CD4-positive, CD25-positive, alpha-beta regulatory T cell (primary cell): Measurements from ENCODE around the gene DNAH6. TPM values are rescaled to one million over a fixed set of nuclear protein-coding genes. Genes with fewer than 3 reads are reported as not detected.
A peak's percentile ranks its signal among the peaks of the same experiment; 100 is the strongest.

Source experiments
- ATAC-seq, 2 donors: fragments of 150-1000 bp; cut with Tn5 transposase; one replicate each; pipeline ENCODE4 v1.10.0; 2021; ENCODE audit warnings: low read depth in 2 of 2, moderate number of reproducible peaks in 2 of 2, moderate library complexity in 1 of 2
- DNase-seq, 3 donors: peaks; one replicate each; pipeline versions ENCODE4 v3.0.0 to v3.0.0-alpha.2; 2012 to 2022; ENCODE audit warnings: mixed read lengths in 1 of 3
- H3K27ac ChIP-seq: one replicate; pipeline ENCODE4 v1.7.0; 2013; ENCODE audit warnings: mild to moderate bottlenecking, low read length; ENCODE audit not compliant: insufficient read depth, poor library complexity, severe bottlenecking
- H3K27me3 ChIP-seq: one replicate; pipeline ENCODE4 v1.7.0; 2013; ENCODE audit warnings: low read length; ENCODE audit not compliant: control insufficient read depth, insufficient read depth
- H3K36me3 ChIP-seq: one replicate; pipeline ENCODE4 v1.7.0; 2013; ENCODE audit warnings: mild to moderate bottlenecking, low read length, moderate library complexity; ENCODE audit not compliant: control insufficient read depth, insufficient read depth
- H3K4me1 ChIP-seq: 2 replicates; pipeline ENCODE4 v1.7.0; 2013; ENCODE audit warnings: mild to moderate bottlenecking, low read length; ENCODE audit not compliant: insufficient read depth, control insufficient read depth, poor library complexity, severe bottlenecking
- H3K4me3 ChIP-seq: one replicate; pipeline ENCODE4 v1.7.0; 2013; ENCODE audit warnings: low read depth, mild to moderate bottlenecking, low read length, moderate library complexity
- H3K9me3 ChIP-seq, 2 experiments: 1 replicate in 1 of 2; 2 replicates in 1 of 2; pipeline ENCODE4 v1.7.0; 2013; ENCODE audit warnings: low read length in 2 of 2, mild to moderate bottlenecking in 1 of 2, moderate library complexity in 1 of 2; ENCODE audit not compliant: control insufficient read depth in 2 of 2
- H3K27ac Mint-ChIP-seq, 3 donors: one replicate each; pipeline ENCODE4 v1.8.0; 2020 to 2022; ENCODE audit warnings: mild to moderate bottlenecking in 3 of 3, mixed read lengths in 3 of 3, moderate library complexity in 2 of 3
- H3K27me3 Mint-ChIP-seq: one replicate; pipeline ENCODE4 v1.8.0; 2022; ENCODE audit warnings: mild to moderate bottlenecking, mixed read lengths
- H3K36me3 Mint-ChIP-seq: one replicate; pipeline ENCODE4 v1.8.0; 2020; ENCODE audit warnings: mixed read lengths
- H3K4me1 Mint-ChIP-seq, 4 donors: one replicate each; pipeline ENCODE4 v1.8.0; 2020 to 2022; ENCODE audit warnings: mixed read lengths in 4 of 4, mild to moderate bottlenecking in 1 of 4
- H3K4me3 Mint-ChIP-seq, 4 donors: one replicate each; pipeline ENCODE4 v1.8.0; 2020 to 2022; ENCODE audit warnings: mild to moderate bottlenecking in 4 of 4, mixed read lengths in 4 of 4, moderate library complexity in 3 of 4
- H3K9me3 Mint-ChIP-seq, 7 donors: one replicate each; pipeline ENCODE4 v1.8.0; 2020 to 2022; ENCODE audit warnings: mixed read lengths in 7 of 7, mild to moderate bottlenecking in 3 of 7, moderate library complexity in 2 of 7
- polyA plus RNA-seq, 4 donors: library from polyadenylated mRNA; unstranded; fragments of 300-500 nt; fragmentation: Illumina TruSeq; gene quantifications; one replicate each; pipeline ENCODE4 v1.2.3, GENCODE V29; 2021
- total RNA-seq: library from RNA; stranded (reverse); gene quantifications from one replicate; pipeline ENCODE4 v1.2.3, GENCODE V29; 2022

Gene DNAH6
- total and polyA plus RNA-seq, 5 donors from 2014 or later, result 0.17 to 1.1 (median 0.52) TPM

DNA sequence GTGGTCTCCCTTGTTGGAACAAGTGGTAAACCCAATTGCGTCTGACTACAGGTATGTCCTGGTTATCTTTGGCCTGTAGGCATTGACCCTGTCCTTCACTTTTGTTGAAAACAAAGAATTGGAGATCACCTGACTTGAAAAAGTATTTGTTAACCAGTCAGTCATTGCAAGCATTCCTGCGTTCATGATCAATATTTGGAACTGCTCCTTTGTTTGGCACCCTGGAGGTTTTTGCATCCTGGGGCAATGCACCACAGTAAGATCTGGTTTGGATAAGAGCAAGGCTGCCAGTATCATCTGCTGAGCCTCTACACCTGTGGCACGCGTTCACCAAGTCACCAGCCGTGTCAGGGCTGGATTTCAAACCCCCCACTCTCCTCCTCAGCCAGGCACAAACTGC, 115.7 kb downstream of the DNAH6 start:
- H3K4me3 Mint-ChIP-seq, result no peak overlapping the region
- no peaks in the 10 kb centered on the region for H3K27me3 ChIP-seq
- ATAC-seq (no peak), DNase-seq (no peak)
- no peaks in the 10 kb centered on the region for H3K27me3 Mint-ChIP-seq
- H3K4me1 Mint-ChIP-seq, result peaks cover 0 to 25% (median 5%) of the 10 kb centered on the region in 4 donors
- H3K9me3 Mint-ChIP-seq, result no peaks in the 10 kb centered on the region
- H3K27ac Mint-ChIP-seq, result no peak overlapping the region
- H3K36me3 Mint-ChIP-seq, result peaks cover 3% of the 10 kb centered on the region
- no peak overlapping the region for H3K4me3 ChIP-seq
- H3K4me1 ChIP-seq, result no peaks in the 10 kb centered on the region
- H3K9me3 ChIP-seq, result no peaks in the 10 kb centered on the region
- H3K27ac ChIP-seq, result no peak overlapping the region
- H3K36me3 ChIP-seq, result no peaks in the 10 kb centered on the region

DNA sequence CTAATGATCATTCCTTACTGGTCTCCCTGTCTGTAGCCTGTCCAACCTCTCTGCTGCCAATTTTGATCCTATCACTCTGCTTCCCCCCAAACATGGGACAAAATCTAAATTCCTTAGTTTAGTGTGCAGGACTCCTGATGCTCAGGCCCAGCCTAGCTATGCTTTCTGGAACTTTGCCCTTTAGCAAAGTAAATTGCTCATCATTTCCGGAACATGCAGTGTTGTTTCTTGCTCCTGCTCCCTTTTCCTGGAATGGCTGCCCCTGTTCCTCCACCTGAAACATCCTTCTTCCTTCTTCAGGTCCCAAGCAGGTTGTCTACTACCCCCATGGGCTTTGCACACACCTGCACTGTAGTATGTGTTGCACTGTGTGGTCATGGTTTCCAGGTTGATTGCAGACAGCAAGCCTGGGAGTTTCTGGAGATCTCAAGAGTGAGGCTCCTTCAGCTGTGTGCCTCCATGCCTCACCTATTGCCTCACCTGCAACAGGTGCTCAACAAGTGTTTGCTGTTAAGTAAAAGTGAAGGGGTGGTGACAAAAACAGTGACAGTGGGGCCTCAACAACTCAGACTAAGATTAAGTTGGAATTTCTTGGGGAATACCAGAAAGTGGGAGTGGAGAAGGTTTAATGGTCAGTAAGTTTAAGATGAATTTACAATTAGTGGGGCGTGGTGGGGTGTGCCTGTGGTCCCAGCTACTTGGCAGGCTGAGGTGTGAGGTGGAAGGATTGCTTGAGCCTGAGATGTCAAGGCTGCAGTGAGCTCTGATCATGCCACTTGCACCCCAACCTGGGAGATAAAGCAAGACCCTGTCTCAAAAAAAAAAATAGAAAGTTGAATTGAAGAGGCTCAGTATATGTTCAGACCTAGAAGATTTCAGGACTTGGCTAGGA, 120.0 kb downstream of the DNAH6 start:
- H3K4me1 Mint-ChIP-seq, result peaks cover 0 to 25% (median 1%) of the 10 kb centered on the region in 4 donors
- no peak for DNase-seq
- H3K4me3 ChIP-seq, result no peak overlapping the region

DNA sequence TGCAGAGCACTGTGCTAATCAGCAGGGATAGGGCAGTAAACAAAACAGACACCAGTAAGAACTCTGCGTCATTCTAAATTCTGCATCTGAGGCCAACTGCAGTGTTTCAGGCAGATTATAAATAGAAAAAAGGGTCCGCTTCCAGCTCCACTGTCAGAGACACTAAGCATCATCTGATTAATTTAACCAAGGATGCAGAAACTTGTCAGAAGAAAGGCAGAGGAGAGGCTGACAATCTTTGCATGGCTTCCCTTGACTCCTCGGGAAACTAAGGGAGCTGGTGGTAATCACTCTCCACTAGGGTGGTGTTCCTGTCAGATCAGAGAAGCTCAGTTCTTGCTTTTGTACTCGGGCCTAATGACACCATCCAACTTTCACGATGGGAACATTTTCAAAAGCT, 123.5 kb downstream of the DNAH6 start:
- Mint-ChIP-seq H3K9me3 (peaks cover 0 to 5% (median 0%) of the 10 kb centered on the region in 7 donors), H3K27me3 (peaks cover 9% of the 10 kb centered on the region), H3K36me3 (peaks cover 7% of the 10 kb centered on the region), H3K4me1 (peaks cover 0 to 17% (median 0%) of the 10 kb centered on the region in 4 donors), H3K27ac (no peak overlapping the region), H3K4me3 (no peak overlapping the region)
- H3K9me3 ChIP-seq, result no peaks in the 10 kb centered on the region
- H3K27ac ChIP-seq, result no peak overlapping the region
- H3K4me1 ChIP-seq, result no peaks in the 10 kb centered on the region
- no peak overlapping the region for H3K4me3 ChIP-seq
- H3K36me3 ChIP-seq, result no peaks in the 10 kb centered on the region
- H3K27me3 ChIP-seq, result no peaks in the 10 kb centered on the region
- no peak for ATAC-seq
- no peak for DNase-seq

More for the DNA sequence above, 120.0 kb downstream of the DNAH6 start:
- Mint-ChIP-seq H3K9me3 (no peaks in the 10 kb centered on the region), H3K36me3 (peaks cover 3% of the 10 kb centered on the region), H3K4me3 (no peak overlapping the region), H3K27ac (peak overlapping the region in 2 of 3 donors; percentile 53 to 62), H3K27me3 (no peaks in the 10 kb centered on the region)
- H3K36me3 ChIP-seq, result no peaks in the 10 kb centered on the region
- no peak for ATAC-seq
- H3K27me3 ChIP-seq, result no peaks in the 10 kb centered on the region
- no peak overlapping the region for H3K27ac ChIP-seq
- H3K9me3 ChIP-seq, result no peaks in the 10 kb centered on the region
- no peaks in the 10 kb centered on the region for H3K4me1 ChIP-seq

DNA sequence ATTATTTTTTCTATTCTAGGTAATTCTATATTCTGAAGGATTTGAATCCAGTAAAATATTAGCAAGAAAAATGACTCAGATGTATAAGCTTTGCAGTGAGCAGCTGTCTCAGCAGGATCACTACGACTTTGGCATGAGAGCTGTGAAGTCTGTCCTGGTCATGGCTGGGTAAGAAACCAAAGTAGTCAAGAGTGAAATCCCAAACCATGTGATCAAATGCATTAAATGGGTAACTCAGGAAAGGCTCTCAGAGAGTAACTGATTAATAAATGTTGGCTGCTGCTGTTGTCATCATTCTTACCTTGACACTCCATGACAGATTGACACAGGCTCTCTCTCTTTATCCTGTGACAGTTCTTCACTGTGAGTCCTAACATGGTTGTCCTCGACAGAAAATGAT, 124.1 kb downstream of the DNAH6 start:
- ATAC-seq (no peak), DNase-seq (no peak)
- H3K9me3 Mint-ChIP-seq, result peaks cover 0 to 5% (median under 1%) of the 10 kb centered on the region in 7 donors
- no peaks in the 10 kb centered on the region for H3K36me3 ChIP-seq
- H3K4me3 ChIP-seq, result no peak overlapping the region
- H3K9me3 ChIP-seq, result no peaks in the 10 kb centered on the region
- H3K4me1 Mint-ChIP-seq, result peaks cover 0 to 17% (median 0%) of the 10 kb centered on the region in 4 donors
- no peak overlapping the region for H3K4me3 Mint-ChIP-seq
- H3K36me3 Mint-ChIP-seq, result peaks cover 7% of the 10 kb centered on the region
- H3K27me3 ChIP-seq, result no peaks in the 10 kb centered on the region
- H3K4me1 ChIP-seq, result no peaks in the 10 kb centered on the region
- no peak overlapping the region for H3K27ac Mint-ChIP-seq
- peaks cover 9% of the 10 kb centered on the region for H3K27me3 Mint-ChIP-seq
- H3K27ac ChIP-seq, result no peak overlapping the region

DNA sequence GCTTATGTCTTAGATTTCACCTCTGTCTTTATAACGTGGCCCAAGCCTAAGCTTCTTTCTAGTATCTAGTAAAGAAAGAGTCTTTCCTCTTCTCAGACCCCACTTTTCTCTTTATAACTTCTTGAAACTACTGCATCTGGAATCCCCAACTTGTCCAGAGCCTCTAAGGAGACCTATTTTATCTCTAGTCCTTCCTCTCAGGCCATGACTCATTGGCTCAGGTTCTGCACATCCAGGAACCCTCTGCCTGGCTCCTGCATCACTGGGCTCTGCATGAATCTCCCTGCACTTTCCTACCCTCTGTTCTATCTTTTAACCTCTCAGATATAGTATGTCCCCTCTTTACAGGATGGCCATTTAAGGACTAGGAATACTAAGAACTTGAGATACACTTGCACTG, 124.7 kb downstream of the DNAH6 start:
- ATAC-seq (no peak), DNase-seq (no peak)
- H3K4me3 Mint-ChIP-seq, result no peak overlapping the region
- peaks cover 0 to 17% (median under 1%) of the 10 kb centered on the region in 4 donors for H3K4me1 Mint-ChIP-seq
- Histone ChIP-seq H3K27me3 (no peaks in the 10 kb centered on the region), H3K36me3 (no peaks in the 10 kb centered on the region), H3K4me1 (no peaks in the 10 kb centered on the region), H3K27ac (no peak overlapping the region), H3K9me3 (no peaks in the 10 kb centered on the region), H3K4me3 (no peak overlapping the region)
- H3K27ac Mint-ChIP-seq, result peak overlapping the region in 2 of 3 donors; percentile 38 to 47
- peaks cover 0 to 9% (median 2%) of the 10 kb centered on the region in 7 donors for H3K9me3 Mint-ChIP-seq
- H3K36me3 Mint-ChIP-seq, result peaks cover 7% of the 10 kb centered on the region
- H3K27me3 Mint-ChIP-seq, result peaks cover 9% of the 10 kb centered on the region

DNA sequence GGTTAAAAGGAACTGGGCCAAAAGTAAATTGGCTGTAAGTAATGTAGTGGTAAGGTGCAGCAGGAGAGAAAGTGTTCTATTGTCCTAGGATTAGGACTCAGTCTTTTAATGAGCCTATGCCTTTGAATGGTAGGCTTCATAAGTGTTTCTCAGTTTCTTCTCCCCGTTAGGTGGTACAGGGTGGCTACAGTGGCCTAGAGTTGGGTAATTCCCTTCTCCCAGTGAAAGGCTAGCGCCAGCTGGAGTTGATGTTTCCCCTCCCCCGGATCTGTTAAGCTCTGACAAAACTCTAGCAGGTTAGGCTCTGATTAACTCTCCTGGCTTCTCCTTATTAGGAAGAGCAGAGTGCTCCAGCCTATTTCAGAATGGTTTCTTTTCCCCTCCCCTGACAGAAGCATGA, 127.7 kb downstream of the DNAH6 start:
- peaks cover 9% of the 10 kb centered on the region for H3K27me3 Mint-ChIP-seq
- H3K27ac ChIP-seq, result no peak overlapping the region
- peaks cover 5% of the 10 kb centered on the region for H3K36me3 Mint-ChIP-seq
- H3K9me3 ChIP-seq, result no peaks in the 10 kb centered on the region
- H3K27ac Mint-ChIP-seq, result peak overlapping the region; percentile 1 to 20 (median 12)
- no peak overlapping the region for H3K4me3 Mint-ChIP-seq
- H3K4me1 ChIP-seq, result no peaks in the 10 kb centered on the region
- peaks cover 6 to 35% (median 11%) of the 10 kb centered on the region in 4 donors for H3K4me1 Mint-ChIP-seq
- no peak overlapping the region for H3K4me3 ChIP-seq
- DNase-seq (no peak), ATAC-seq (no peak)
- peaks cover 0 to 9% (median 3%) of the 10 kb centered on the region in 7 donors for H3K9me3 Mint-ChIP-seq
- no peaks in the 10 kb centered on the region for H3K27me3 ChIP-seq
- no peaks in the 10 kb centered on the region for H3K36me3 ChIP-seq

DNA sequence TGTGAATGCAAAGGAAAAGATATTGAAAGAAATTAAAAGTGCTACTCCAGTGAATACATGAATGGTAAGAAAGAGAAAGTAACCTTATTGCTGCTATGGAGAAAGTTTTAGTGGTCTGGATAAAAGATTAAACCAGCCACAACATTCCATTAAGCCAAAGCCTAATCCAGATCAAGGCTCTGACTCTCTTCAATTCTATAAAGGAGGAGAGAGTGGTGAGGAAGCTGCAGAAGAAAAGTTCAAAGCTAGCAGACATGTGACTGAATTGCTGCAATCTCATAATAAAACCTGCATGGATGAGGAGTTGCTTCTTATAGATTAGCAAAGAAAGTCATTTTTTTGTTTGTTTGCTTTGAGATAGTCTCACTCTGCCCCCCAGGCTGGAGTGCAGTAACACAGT, 130.2 kb downstream of the DNAH6 start:
- no peaks in the 10 kb centered on the region for H3K27me3 ChIP-seq
- no peak overlapping the region for H3K27ac ChIP-seq
- Mint-ChIP-seq H3K4me1 (peaks cover 19 to 56% (median 29%) of the 10 kb centered on the region in 4 donors), H3K27me3 (peaks cover 9% of the 10 kb centered on the region), H3K4me3 (no peak overlapping the region), H3K36me3 (peaks cover 5% of the 10 kb centered on the region), H3K9me3 (peaks cover 0 to 9% (median 3%) of the 10 kb centered on the region in 7 donors), H3K27ac (peak overlapping the region in 1 of 3 donors; percentile 33)
- ATAC-seq (no peak), DNase-seq (no peak)
- no peaks in the 10 kb centered on the region for H3K9me3 ChIP-seq
- no peak overlapping the region for H3K4me3 ChIP-seq
- peaks cover 17% of the 10 kb centered on the region for H3K4me1 ChIP-seq
- no peaks in the 10 kb centered on the region for H3K36me3 ChIP-seq
